ENCODE results near the gene HIVEP3.

DNA sequence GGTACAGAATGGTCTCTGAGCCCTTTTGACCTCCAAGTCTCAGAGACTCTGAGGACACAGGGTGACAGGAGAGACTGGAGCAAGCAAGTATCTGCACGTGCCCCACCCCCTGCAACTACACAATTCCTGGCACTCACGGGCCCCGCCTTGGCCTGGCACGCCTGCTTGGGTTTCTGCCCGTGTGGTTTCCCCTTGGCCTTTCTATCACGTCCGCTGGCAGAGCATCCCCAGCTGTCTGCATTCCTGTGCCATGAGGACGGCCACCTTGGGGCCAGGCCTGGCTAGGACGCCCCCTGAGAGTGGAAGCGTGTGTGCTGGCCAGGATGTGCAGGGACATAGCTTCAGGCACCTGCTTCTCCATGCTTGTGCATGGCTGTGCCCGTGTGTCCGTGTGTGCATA, 419.9 kb downstream of the HIVEP3 start:
- TF ChIP-seq, protein P1, sequence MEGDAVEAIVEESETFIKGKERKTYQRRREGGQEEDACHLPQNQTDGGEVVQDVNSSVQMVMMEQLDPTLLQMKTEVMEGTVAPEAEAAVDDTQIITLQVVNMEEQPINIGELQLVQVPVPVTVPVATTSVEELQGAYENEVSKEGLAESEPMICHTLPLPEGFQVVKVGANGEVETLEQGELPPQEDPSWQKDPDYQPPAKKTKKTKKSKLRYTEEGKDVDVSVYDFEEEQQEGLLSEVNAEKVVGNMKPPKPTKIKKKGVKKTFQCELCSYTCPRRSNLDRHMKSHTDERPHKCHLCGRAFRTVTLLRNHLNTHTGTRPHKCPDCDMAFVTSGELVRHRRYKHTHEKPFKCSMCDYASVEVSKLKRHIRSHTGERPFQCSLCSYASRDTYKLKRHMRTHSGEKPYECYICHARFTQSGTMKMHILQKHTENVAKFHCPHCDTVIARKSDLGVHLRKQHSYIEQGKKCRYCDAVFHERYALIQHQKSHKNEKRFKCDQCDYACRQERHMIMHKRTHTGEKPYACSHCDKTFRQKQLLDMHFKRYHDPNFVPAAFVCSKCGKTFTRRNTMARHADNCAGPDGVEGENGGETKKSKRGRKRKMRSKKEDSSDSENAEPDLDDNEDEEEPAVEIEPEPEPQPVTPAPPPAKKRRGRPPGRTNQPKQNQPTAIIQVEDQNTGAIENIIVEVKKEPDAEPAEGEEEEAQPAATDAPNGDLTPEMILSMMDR (optimal IDR thresholded peaks at IDR 0.05 in 1 of 3, IDR thresholded peaks at IDR 0.05 in 1 of 3, conservative IDR thresholded peaks at IDR 0.05 in 1 of 3; ENCODE audit: extremely low read depth in 1 of 3, insufficient read depth in 2 of 3, low read length in 3 of 3) = no peak
- no peak for TF ChIP-seq EZH2 (IDR thresholded peaks at IDR 0.05; ENCODE audit: low read length)

Measured in keratinocyte (primary cell).